Colonic mucosa (tissue), 4 donors: ENCODE results near the gene JTB. TPM values are rescaled to one million over a fixed set of nuclear protein-coding genes. Genes with fewer than 3 reads are reported as not detected.
"Not testable (repeated sequence)": the region's sequence is repeated elsewhere in the genome, so short reads cannot be mapped to it uniquely, and the experiment has no call there.

Experiments
- DNase-seq: peaks from one replicate; pipeline ENCODE4 v3.0.0-alpha.2; 2020
- H3K27ac ChIP-seq: fragments of 200-600 bp; one replicate; pipeline ENCODE4 v1.8.0; 2021
- H3K27me3 ChIP-seq: fragments of 200-600 bp; one replicate; pipeline ENCODE4 v1.8.0; 2021
- H3K36me3 ChIP-seq: fragments of 200-600 bp; one replicate; pipeline ENCODE4 v1.8.0; 2021
- H3K4me1 ChIP-seq: fragments of 200-600 bp; one replicate; pipeline ENCODE4 v1.8.0; 2021; ENCODE audit warnings: mild to moderate bottlenecking
- H3K4me3 ChIP-seq: fragments of 200-600 bp; one replicate; pipeline ENCODE4 v1.8.0; 2021
- H3K9ac ChIP-seq, 2 donors: one replicate each; pipeline ENCODE4 v1.7.0; 2013; ENCODE audit warnings: control low read depth in 2 of 2, low read depth in 2 of 2, low read length in 2 of 2
- H3K9me3 ChIP-seq: fragments of 200-600 bp; one replicate; pipeline ENCODE4 v1.8.0; 2021
- intact Hi-C: fragments of 100-400 bp; cut with DNase I; formaldehyde crosslinking; loops from one replicate; pipeline ENCODE4 v1.14.1; 2022
- total RNA-seq, 2 donors: library from RNA; stranded (reverse); fragmentation: NEBNext Ultra II Directional in 1 of 2; extraction: Animal tissue kit (Norgen Biotek cat#: 25700) in 1 of 2; gene quantifications; one replicate each; pipeline ENCODE4 v1.2.1, GENCODE V29; 2021
- TF ChIP-seq, protein P1 (sequence below): fragments of 200-600 bp; IDR thresholded peaks from one replicate; pipeline ENCODE4 v1.8.0; 2022; ENCODE audit warnings: antibody characterized with exemption, mild to moderate bottlenecking
- donor health status: healthy.
- donor health status: DM: no; HTN: no; CAD: no.
- donor health status: DM: no; HTN: no; CAD: no.

The JTB gene
- total RNA-seq, 2 donors from 2014 or later, result 133 to 245 TPM

DNA sequence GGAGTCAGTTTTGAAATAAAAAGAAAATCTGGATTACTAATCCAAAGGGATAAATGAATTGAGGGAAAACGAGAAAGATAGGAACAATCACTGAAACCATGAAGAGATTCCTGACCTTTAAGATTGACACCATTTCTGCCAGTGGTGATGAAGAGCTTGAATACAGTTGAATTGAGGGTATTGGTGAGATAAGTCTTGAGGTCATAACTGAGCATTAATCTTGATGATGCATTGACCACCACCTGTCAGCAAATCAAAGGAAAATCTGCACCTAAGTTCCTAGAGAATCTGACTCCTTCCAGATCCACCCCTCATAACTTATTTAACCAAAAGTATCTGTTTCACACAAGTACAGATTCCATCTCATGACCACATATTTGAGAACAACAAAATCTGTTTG, 34.7 kb upstream of the JTB start:
- no peak overlapping the region for H3K9ac ChIP-seq
- H3K27me3 ChIP-seq, result no peaks in the 10 kb centered on the region
- no peaks in the 10 kb centered on the region for H3K36me3 ChIP-seq
- H3K9me3 ChIP-seq, result no peaks in the 10 kb centered on the region
- H3K4me1 ChIP-seq, result no peaks in the 10 kb centered on the region
- H3K4me3 ChIP-seq, result no peak overlapping the region
- TF ChIP-seq, protein P1, sequence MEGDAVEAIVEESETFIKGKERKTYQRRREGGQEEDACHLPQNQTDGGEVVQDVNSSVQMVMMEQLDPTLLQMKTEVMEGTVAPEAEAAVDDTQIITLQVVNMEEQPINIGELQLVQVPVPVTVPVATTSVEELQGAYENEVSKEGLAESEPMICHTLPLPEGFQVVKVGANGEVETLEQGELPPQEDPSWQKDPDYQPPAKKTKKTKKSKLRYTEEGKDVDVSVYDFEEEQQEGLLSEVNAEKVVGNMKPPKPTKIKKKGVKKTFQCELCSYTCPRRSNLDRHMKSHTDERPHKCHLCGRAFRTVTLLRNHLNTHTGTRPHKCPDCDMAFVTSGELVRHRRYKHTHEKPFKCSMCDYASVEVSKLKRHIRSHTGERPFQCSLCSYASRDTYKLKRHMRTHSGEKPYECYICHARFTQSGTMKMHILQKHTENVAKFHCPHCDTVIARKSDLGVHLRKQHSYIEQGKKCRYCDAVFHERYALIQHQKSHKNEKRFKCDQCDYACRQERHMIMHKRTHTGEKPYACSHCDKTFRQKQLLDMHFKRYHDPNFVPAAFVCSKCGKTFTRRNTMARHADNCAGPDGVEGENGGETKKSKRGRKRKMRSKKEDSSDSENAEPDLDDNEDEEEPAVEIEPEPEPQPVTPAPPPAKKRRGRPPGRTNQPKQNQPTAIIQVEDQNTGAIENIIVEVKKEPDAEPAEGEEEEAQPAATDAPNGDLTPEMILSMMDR, result no peak
- intact Hi-C loops, result no loop called here
- no peak for DNase-seq
- H3K27ac ChIP-seq, result no peak overlapping the region

DNA sequence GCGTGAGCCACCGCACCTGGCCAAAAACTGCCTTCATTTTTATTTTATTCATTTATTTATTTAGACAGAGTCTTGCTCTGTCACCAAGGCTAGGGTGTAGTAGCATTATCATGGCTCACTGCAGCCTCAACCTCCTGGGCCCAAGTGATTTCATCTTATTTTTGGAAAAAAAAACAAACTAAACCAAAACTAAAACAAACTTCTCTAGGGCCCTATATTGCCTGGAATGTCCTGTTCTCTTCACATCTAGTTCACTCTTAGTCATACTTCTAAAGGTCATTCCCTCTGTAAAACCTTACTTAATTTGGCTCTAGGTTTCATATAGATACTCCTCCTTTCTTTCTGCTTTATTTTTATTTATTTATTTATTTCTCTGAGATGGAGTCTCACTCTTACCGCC, 28.7 kb upstream of the JTB start:
- H3K4me1 ChIP-seq, result no peaks in the 10 kb centered on the region
- H3K9me3 ChIP-seq, result no peaks in the 10 kb centered on the region
- H3K27me3 ChIP-seq, result no peaks in the 10 kb centered on the region
- intact Hi-C loops, result no loop called here
- no peak overlapping the region for H3K4me3 ChIP-seq
- DNase-seq, result no peak
- H3K36me3 ChIP-seq, result no peaks in the 10 kb centered on the region
- no peak overlapping the region for H3K27ac ChIP-seq
- TF ChIP-seq, protein P1, result no peak
- no peak overlapping the region for H3K9ac ChIP-seq

DNA sequence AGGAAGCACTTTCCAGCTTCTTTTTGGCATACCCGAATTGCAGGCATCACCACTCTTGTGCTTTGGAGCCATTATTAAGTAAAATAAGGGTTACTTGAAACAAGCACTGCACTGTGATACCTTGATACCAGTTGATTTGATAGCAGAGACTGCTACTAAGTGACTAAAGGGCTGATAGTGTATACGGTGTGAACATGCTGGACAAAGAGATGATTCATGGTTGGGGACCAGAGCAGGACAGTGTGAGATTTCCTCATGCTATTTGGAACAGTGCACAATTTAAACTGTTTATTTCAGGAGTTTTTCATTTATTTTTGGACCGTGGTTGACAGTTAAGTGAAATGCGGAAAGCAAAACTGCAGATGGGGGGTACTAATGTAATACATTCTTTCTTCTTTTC, 22.9 kb upstream of the JTB start:
- H3K27me3 ChIP-seq, result no peaks in the 10 kb centered on the region
- no peaks in the 10 kb centered on the region for H3K4me1 ChIP-seq
- no peak for DNase-seq
- H3K36me3 ChIP-seq, result no peaks in the 10 kb centered on the region
- no peaks in the 10 kb centered on the region for H3K9me3 ChIP-seq
- no peak overlapping the region for H3K27ac ChIP-seq
- TF ChIP-seq, protein P1, result no peak
- no peak overlapping the region for H3K9ac ChIP-seq
- intact Hi-C loops, result no loop called here
- H3K4me3 ChIP-seq, result no peak overlapping the region

DNA sequence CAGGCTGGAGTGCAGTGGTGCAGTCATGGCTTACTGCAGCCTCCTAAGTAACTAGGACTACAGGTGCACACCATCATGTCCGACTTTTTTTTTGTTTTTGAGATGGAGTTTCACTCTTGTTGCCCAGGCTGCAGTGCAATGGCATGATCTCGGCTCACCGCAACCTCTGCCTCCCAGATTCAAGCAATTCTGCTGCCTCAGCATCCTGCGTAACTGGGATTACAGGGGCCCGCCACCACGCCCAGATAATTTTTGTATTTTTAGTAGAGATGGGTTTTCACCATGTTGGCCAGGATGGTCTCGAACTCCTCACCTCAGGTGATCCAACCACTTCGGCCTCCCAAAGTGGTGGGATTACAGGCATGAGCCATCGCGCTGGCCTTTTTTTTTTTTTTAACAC, 19.4 kb upstream of the JTB start:
- H3K9ac ChIP-seq, DNase-seq, H3K4me3 ChIP-seq, H3K9me3 ChIP-seq, intact Hi-C loops, H3K4me1 ChIP-seq, H3K27ac ChIP-seq, H3K36me3 ChIP-seq, H3K27me3 ChIP-seq: not testable (repeated sequence)

- TF ChIP-seq, protein P1, result no peak
- Histone ChIP-seq H3K9ac (no peak overlapping the region), H3K4me1 (peaks cover 4% of the 10 kb centered on the region), H3K9me3 (no peaks in the 10 kb centered on the region), H3K36me3 (no peaks in the 10 kb centered on the region), H3K27me3 (no peaks in the 10 kb centered on the region), H3K27ac (no peak overlapping the region), H3K4me3 (no peak overlapping the region)
- intact Hi-C loops, result no loop called here
- no peak for DNase-seq
Observed at GRCh38 chr1:153995640-153996039, 18.2 kb upstream of the JTB start.

- Histone ChIP-seq H3K9ac (no peak overlapping the region), H3K4me1 (peaks cover 4% of the 10 kb centered on the region), H3K9me3 (no peaks in the 10 kb centered on the region), H3K4me3 (no peak overlapping the region), H3K27ac (no peak overlapping the region), H3K27me3 (no peaks in the 10 kb centered on the region), H3K36me3 (no peaks in the 10 kb centered on the region)
- no peak for DNase-seq
- intact Hi-C loops, result no loop called here
- TF ChIP-seq, protein P1, result no peak
Observed at GRCh38 chr1:153995202-153995601, 17.7 kb upstream of the JTB start.
